Naive thymus-derived CD4-positive, alpha-beta T cell (primary cell): ENCODE measurements around the gene GSX2. TPM values are rescaled to one million over a fixed set of nuclear protein-coding genes. Genes with fewer than 3 reads are reported as not detected.

Source experiments
- ATAC-seq: fragments of 150-1000 bp; cut with Tn5 transposase; 2 replicates; pipeline ENCODE4 v1.10.0; 2021; ENCODE audit warnings: mild to moderate bottlenecking, moderate library complexity
- CTCF ChIA-PET: fragments of 350-600 bp; sonication (Branson Sonifier 250); formaldehyde crosslinking; loops from one replicate; lab custom pipeline; 2021; ENCODE audit warnings: antibody characterized with exemption; lab: Charles Lee
- POLR2A ChIA-PET: fragments of 350-600 bp; sonication (Branson Sonifier 250); formaldehyde crosslinking; loops from one replicate; lab custom pipeline; 2021; ENCODE audit warnings: antibody characterized with exemption, inconsistent platforms; lab: Charles Lee
- DNase-seq, 9 donors: peaks; one replicate each; pipeline versions ENCODE4 v3.0.0 to v3.0.0-alpha.2; 2020 to 2022; ENCODE audit warnings: mixed read lengths in 1 of 9
- H3K27ac ChIP-seq: one replicate; pipeline ENCODE4 v1.7.0; 2013; ENCODE audit warnings: mild to moderate bottlenecking, low read depth, low read length, moderate library complexity
- H3K27me3 ChIP-seq, 2 donors: one replicate each; pipeline ENCODE4 v1.7.0; 2013; ENCODE audit warnings: low read length in 2 of 2, mild to moderate bottlenecking in 2 of 2, moderate library complexity in 2 of 2; ENCODE audit not compliant: control insufficient read depth in 2 of 2, insufficient read depth in 2 of 2
- H3K36me3 ChIP-seq, 3 experiments: 1 replicate in 2 of 3; 2 replicates in 1 of 3; pipeline ENCODE4 v1.7.0; 2013; ENCODE audit warnings: low read length in 3 of 3, mild to moderate bottlenecking in 3 of 3, moderate library complexity in 1 of 3; ENCODE audit not compliant: insufficient read depth in 3 of 3, control insufficient read depth in 2 of 3
- H3K4me1 ChIP-seq, 2 donors: one replicate each; pipeline ENCODE4 v1.7.0; 2013; ENCODE audit warnings: low read length in 2 of 2, mild to moderate bottlenecking in 2 of 2, moderate library complexity in 1 of 2; ENCODE audit not compliant: control insufficient read depth in 2 of 2, insufficient read depth in 2 of 2
- H3K4me3 ChIP-seq: 2 replicates; pipeline ENCODE4 v1.7.0; 2013; ENCODE audit warnings: mild to moderate bottlenecking, low read length
- H3K9me3 ChIP-seq, 3 experiments: 1 replicate in 2 of 3; 2 replicates in 1 of 3; pipeline ENCODE4 v1.7.0; 2013; ENCODE audit warnings: low read length in 3 of 3; ENCODE audit not compliant: control insufficient read depth in 2 of 3
- H3K27ac Mint-ChIP-seq, 9 donors: one replicate each; pipeline ENCODE4 v1.8.0; 2020 to 2022; ENCODE audit warnings: mixed read lengths in 9 of 9, mild to moderate bottlenecking in 8 of 9, moderate library complexity in 5 of 9, inconsistent platforms in 2 of 9
- H3K27me3 Mint-ChIP-seq, 5 donors: one replicate each; pipeline ENCODE4 v1.8.0; 2021 to 2022; ENCODE audit warnings: mixed read lengths in 5 of 5, mild to moderate bottlenecking in 1 of 5
- H3K36me3 Mint-ChIP-seq, 5 donors: one replicate each; pipeline ENCODE4 v1.8.0; 2020 to 2022; ENCODE audit warnings: mixed read lengths in 5 of 5, mild to moderate bottlenecking in 3 of 5, inconsistent platforms in 1 of 5
- H3K4me1 Mint-ChIP-seq, 7 donors: one replicate each; pipeline ENCODE4 v1.8.0; 2020 to 2022; ENCODE audit warnings: mixed read lengths in 7 of 7, mild to moderate bottlenecking in 3 of 7, inconsistent platforms in 1 of 7
- H3K4me3 Mint-ChIP-seq, 10 donors: one replicate each; pipeline ENCODE4 v1.8.0; 2020 to 2022; ENCODE audit warnings: mild to moderate bottlenecking in 10 of 10, mixed read lengths in 10 of 10, moderate library complexity in 6 of 10, inconsistent platforms in 2 of 10
- H3K9me3 Mint-ChIP-seq, 11 donors: one replicate each; pipeline ENCODE4 v1.8.0; 2020 to 2022; ENCODE audit warnings: mixed read lengths in 11 of 11, mild to moderate bottlenecking in 4 of 11, inconsistent platforms in 1 of 11, moderate library complexity in 1 of 11
- intact Hi-C, 2 donors: fragments of 100-400 bp; cut with micrococcal nuclease; formaldehyde crosslinking; loops; one replicate each; pipeline ENCODE4 v1.15.1; 2023
- polyA plus RNA-seq, 2 donors: library from polyadenylated mRNA; unstranded; fragments of 300-500 nt; fragmentation: Illumina TruSeq; gene quantifications; one replicate each; pipeline ENCODE4 v1.2.3, GENCODE V29; 2021
- total RNA-seq, 6 experiments: library from RNA in 5 of 6; stranded (reverse) in 5 of 6; gene quantifications; 1 replicate in 5 of 6; 2 replicates in 1 of 6; pipeline ENCODE4 v1.2.3 and lab custom pipeline; 2021 to 2026

Gene GSX2
- total and polyA plus RNA-seq, 7 experiments from 2014 or later, result not detected

DNA sequence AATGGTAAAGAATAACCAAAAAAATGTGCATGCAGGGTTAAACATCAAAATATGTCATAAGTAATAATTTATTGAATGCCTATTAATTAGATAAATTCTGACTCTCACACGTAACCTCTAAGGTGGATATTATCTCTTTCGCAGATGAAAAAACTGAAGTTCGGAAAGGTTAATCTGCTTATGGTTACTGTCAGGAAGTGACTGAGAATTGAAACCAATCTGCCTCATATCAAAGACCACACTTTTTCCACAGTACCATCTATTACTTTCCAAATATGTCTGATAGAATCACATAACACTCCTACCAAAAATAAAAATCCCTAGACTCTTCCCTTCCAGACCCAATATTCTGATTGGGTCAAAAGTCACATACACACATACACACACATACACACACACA, 41.8 kb upstream of the GSX2 start:
- Histone ChIP-seq H3K4me1 (peaks cover 24 to 59% of the 10 kb centered on the region in 2 donors), H3K4me3 (peak overlapping the region; percentile 21), H3K9me3 (no peaks in the 10 kb centered on the region), H3K27ac (peak overlapping the region; percentile 30), H3K36me3 (no peaks in the 10 kb centered on the region), H3K27me3 (no peaks in the 10 kb centered on the region)
- DNase-seq (peak in 4 of 9 donors; percentile 10 to 29 (median 18)), ATAC-seq (peak; percentile 52)
- intact Hi-C loops, result no loop called here
- ChIA-PET CTCF (no interaction called here), POLR2A (no interaction called here)
- Mint-ChIP-seq H3K4me1 (peaks cover 63 to 91% (median 82%) of the 10 kb centered on the region in 7 donors), H3K27me3 (no peaks in the 10 kb centered on the region), H3K36me3 (peaks cover 0 to 26% (median 12%) of the 10 kb centered on the region in 5 donors), H3K4me3 (peak overlapping the region; percentile 56 to 96 (median 78)), H3K27ac (peak overlapping the region in 8 of 9 donors; percentile 17 to 85 (median 68)), H3K9me3 (peaks cover 0 to 3% (median 0%) of the 10 kb centered on the region in 11 donors)

DNA sequence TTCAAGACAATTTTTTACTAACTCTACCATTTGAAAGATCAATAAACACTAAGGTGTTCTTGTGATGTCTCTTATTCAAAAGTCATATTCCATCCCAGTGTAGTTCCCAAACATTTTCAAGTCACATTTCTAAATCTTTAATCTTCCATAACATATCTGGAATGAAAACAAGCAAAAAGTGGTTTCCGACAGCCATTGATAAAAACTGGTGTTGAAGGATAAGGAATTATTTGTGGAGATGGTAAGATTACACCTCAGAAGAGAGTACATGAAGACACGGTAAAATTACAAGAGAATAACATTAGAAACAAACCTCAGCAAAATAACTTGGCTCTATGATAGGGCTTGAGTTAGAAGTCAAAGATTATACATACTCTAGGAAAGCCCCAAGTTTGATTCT, 39.8 kb upstream of the GSX2 start:
- DNase-seq (no peak), ATAC-seq (no peak)
- Mint-ChIP-seq H3K27ac (peak overlapping the region in 8 of 9 donors; percentile 7 to 80 (median 32)), H3K36me3 (peaks cover 0 to 20% (median 4%) of the 10 kb centered on the region in 5 donors), H3K4me1 (peaks cover 61 to 86% (median 73%) of the 10 kb centered on the region in 7 donors), H3K9me3 (peaks cover 0 to 3% (median 0%) of the 10 kb centered on the region in 11 donors), H3K27me3 (no peaks in the 10 kb centered on the region), H3K4me3 (peak overlapping the region; percentile 7 to 97 (median 52))
- Histone ChIP-seq H3K27ac (peak overlapping the region; percentile 31), H3K4me1 (peaks cover 25 to 58% of the 10 kb centered on the region in 2 donors), H3K9me3 (no peaks in the 10 kb centered on the region), H3K36me3 (peaks cover 0 to 8% (median 0%) of the 10 kb centered on the region in 3 experiments), H3K27me3 (no peaks in the 10 kb centered on the region), H3K4me3 (no peak overlapping the region)
- ChIA-PET CTCF (interaction anchor here (0.6 kb wide), 1 partner anchor 31 kb away, joined by 4 read pairs; no protein-coding TSS in a partner anchor), POLR2A (interaction anchor here (0.7 to 1.1 kb wide), 2 partner anchors 1349 to 1419 kb away, joined by 3 to 5 read pairs; no protein-coding TSS in a partner anchor)
- intact Hi-C loops, result loop anchor here (2.0 to 10.0 kb wide), 6 partner anchors 33 to 1887 kb away; partner anchors contain the start of genes CEP135 (in 1 of the 2), CLOCK (in 1 of the 2), EXOC1 (in 1 of the 2) and TMEM165 (in 1 of the 2)

DNA sequence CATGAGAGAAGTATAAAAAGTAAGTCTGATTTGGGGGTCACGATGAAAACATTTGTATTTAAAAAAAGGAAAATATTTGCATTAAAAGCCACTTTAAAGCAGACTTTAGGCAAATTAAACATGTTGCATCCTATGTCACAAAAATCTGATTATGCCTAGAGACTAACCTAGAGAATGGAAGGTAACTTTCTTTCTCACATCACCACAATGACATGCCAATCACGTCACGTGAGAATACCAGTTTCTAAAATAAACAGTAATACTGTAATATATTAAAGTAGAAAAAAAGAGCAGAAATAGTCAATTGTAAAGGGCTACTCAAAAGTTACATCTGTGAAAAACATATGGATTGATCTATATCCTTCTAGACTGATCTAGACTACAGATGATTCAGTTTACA, 38.9 kb upstream of the GSX2 start:
- intact Hi-C loops, result loop anchor here (1.0 to 10.0 kb wide), 7 partner anchors 20 to 1886 kb away; partner anchors contain the start of genes CEP135 (in 1 of the 2), CLOCK (in 1 of the 2), EXOC1 (in 1 of the 2) and TMEM165 (in 1 of the 2)
- CTCF ChIA-PET, result interaction anchor here (0.7 kb wide), 1 partner anchor 69 kb away, joined by 3 read pairs; no protein-coding TSS in a partner anchor
- peaks cover 32 to 57% of the 10 kb centered on the region in 2 donors for H3K4me1 ChIP-seq

DNA sequence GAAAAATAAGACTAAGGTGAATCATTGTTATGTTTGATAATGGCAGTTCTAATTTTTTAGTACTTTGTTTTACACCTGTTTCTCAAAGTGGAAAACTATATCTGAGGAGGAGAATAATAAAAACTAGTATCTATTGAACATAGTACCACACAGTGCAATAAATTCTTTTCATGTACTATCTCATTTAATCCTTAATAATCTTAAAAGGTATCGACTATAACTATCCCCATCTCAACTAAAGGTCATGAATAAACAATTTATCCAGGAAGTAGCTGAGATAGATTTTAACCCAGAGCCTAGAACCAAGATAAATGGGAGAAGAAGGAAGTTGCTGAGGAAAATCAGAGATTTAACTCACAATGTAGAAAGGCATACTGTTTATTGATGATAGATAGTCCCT, 38.1 kb upstream of the GSX2 start:
- Histone ChIP-seq H3K27me3 (no peaks in the 10 kb centered on the region), H3K9me3 (no peaks in the 10 kb centered on the region), H3K4me1 (peaks cover 25 to 49% of the 10 kb centered on the region in 2 donors), H3K36me3 (peaks cover 0 to 8% (median 0%) of the 10 kb centered on the region in 3 experiments), H3K4me3 (no peak overlapping the region), H3K27ac (peak overlapping the region; percentile 34)
- Mint-ChIP-seq H3K4me1 (peaks cover 61 to 81% (median 68%) of the 10 kb centered on the region in 7 donors), H3K27me3 (no peaks in the 10 kb centered on the region), H3K4me3 (peak overlapping the region; percentile 56 to 97 (median 82)), H3K9me3 (peaks cover 0 to 3% (median 0%) of the 10 kb centered on the region in 11 donors), H3K36me3 (peaks cover 0 to 15% (median 0%) of the 10 kb centered on the region in 5 donors), H3K27ac (peak overlapping the region in 7 of 9 donors; percentile 17 to 98 (median 77))
- ChIA-PET CTCF (interaction anchor here (0.7 to 1.4 kb wide), 3 partner anchors 68 to 1247 kb away, joined by 3 to 4 read pairs (median 3); no protein-coding TSS in a partner anchor), POLR2A (interaction anchor here (0.6 kb wide), 1 partner anchor 1360 kb away, joined by 4 read pairs; no protein-coding TSS in a partner anchor)
- intact Hi-C loops, result loop anchor here (1.0 to 10.0 kb wide), 7 partner anchors 21 to 1885 kb away; partner anchors contain the start of genes CEP135 (in 1 of the 2), CLOCK (in 1 of the 2), EXOC1 (in 1 of the 2) and TMEM165 (in 1 of the 2)
- ATAC-seq, result no peak
- no peak for DNase-seq

More for the DNA sequence above, 38.9 kb upstream of the GSX2 start:
- Histone ChIP-seq H3K27ac (peak overlapping the region; percentile 34), H3K4me3 (no peak overlapping the region), H3K27me3 (no peaks in the 10 kb centered on the region), H3K36me3 (peaks cover 0 to 8% (median 0%) of the 10 kb centered on the region in 3 experiments), H3K9me3 (no peaks in the 10 kb centered on the region)
- no peak for DNase-seq
- peak overlapping the region in 6 of 9 donors; percentile 17 to 98 (median 76) for H3K27ac Mint-ChIP-seq
- peaks cover 68 to 88% (median 76%) of the 10 kb centered on the region in 7 donors for H3K4me1 Mint-ChIP-seq
- no peaks in the 10 kb centered on the region for H3K27me3 Mint-ChIP-seq
- peaks cover 0 to 3% (median 0%) of the 10 kb centered on the region in 11 donors for H3K9me3 Mint-ChIP-seq
- POLR2A ChIA-PET, result no interaction called here
- ATAC-seq, result no peak
- peak overlapping the region in 9 of 10 donors; percentile 39 to 97 (median 85) for H3K4me3 Mint-ChIP-seq
- peaks cover 0 to 15% (median 0%) of the 10 kb centered on the region in 5 donors for H3K36me3 Mint-ChIP-seq

DNA sequence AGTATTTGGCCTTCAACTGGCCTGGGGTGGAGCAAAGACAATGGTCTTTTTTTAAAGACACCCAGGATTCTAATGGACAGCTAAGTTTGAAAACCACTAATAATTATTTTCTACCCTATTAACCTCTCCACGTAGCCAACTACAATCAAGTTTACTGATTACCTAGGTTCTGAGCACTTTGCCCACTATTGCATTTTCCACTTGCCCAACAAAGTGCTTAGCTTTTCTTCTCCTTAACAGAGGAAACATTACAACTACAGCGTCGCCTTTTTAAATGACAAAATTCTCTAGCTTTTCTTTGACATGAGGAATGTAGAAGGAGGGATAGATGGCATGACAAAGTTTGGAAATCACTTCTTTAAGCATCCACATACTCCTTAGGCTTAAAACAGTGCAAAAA, 37.6 kb upstream of the GSX2 start:
- Mint-ChIP-seq H3K4me3 (peak overlapping the region; percentile 94 to 100 (median 97)), H3K4me1 (peaks cover 56 to 78% (median 63%) of the 10 kb centered on the region in 7 donors), H3K9me3 (peaks cover 0 to 3% (median 0%) of the 10 kb centered on the region in 11 donors), H3K27ac (peak overlapping the region in 8 of 9 donors; percentile 95 to 99 (median 98)), H3K36me3 (peaks cover 0 to 15% (median 0%) of the 10 kb centered on the region in 5 donors), H3K27me3 (peaks cover 0 to 2% (median 0%) of the 10 kb centered on the region in 5 donors)
- Histone ChIP-seq H3K9me3 (no peaks in the 10 kb centered on the region), H3K27me3 (no peaks in the 10 kb centered on the region), H3K4me3 (peak overlapping the region; percentile 68), H3K27ac (peak overlapping the region; percentile 100), H3K36me3 (peaks cover 0 to 8% (median 0%) of the 10 kb centered on the region in 3 experiments), H3K4me1 (peaks cover 19 to 44% of the 10 kb centered on the region in 2 donors)
- CTCF ChIA-PET, result interaction anchor here (0.7 to 1.4 kb wide), 2 partner anchors 132 to 1246 kb away, joined by 3 to 4 read pairs; no protein-coding TSS in a partner anchor
- intact Hi-C loops, result loop anchor here (5.0 to 10.0 kb wide), 5 partner anchors 35 to 1885 kb away; partner anchors contain the start of genes CEP135 (in 1 of the 2), CLOCK (in 1 of the 2), EXOC1 (in 1 of the 2) and TMEM165 (in 1 of the 2)
- POLR2A ChIA-PET, result no interaction called here
- ATAC-seq (no peak), DNase-seq (no peak)

DNA sequence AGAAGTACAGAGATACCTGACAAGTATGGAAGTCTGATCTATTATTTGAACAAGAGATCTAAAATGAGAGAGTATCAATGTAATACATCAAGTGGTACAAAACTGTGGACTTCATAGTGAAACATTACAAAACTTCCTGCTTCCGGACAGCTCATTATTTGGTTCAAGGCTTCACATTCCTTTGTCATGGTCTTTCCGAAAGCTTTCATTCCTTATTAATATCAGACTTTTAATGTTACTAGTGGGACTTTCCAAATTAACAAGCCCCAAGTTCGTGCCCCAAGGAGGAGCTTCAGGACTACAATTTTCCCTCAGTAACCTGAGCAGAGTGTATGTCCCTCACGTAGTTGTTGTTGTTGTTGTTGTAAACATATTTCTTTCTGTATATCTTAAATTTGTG, 36.7 kb upstream of the GSX2 start:
- H3K4me1 ChIP-seq, result peaks cover 11 to 35% of the 10 kb centered on the region in 2 donors
- ATAC-seq (no peak), DNase-seq (peak in 3 of 9 donors; percentile 7 to 18 (median 14))
- intact Hi-C loops, result loop anchor here (5.0 to 10.0 kb wide), 5 partner anchors 36 to 1884 kb away; partner anchors contain the start of genes CEP135 (in 1 of the 2), CLOCK (in 1 of the 2), EXOC1 (in 1 of the 2) and TMEM165 (in 1 of the 2)
- H3K36me3 ChIP-seq, result peaks cover 0 to 8% (median 0%) of the 10 kb centered on the region in 3 experiments
- peak overlapping the region; percentile 94 to 100 (median 97) for H3K4me3 Mint-ChIP-seq
- POLR2A ChIA-PET, result interaction anchor here (0.6 to 1.5 kb wide), 4 partner anchors 8 to 83 kb away, joined by 3 to 4 read pairs (median 4); no protein-coding TSS in a partner anchor
- H3K36me3 Mint-ChIP-seq, result peaks cover 0 to 15% (median 0%) of the 10 kb centered on the region in 5 donors
- H3K9me3 ChIP-seq, result no peaks in the 10 kb centered on the region
- no peaks in the 10 kb centered on the region for H3K27me3 ChIP-seq
- H3K4me3 ChIP-seq, result peak overlapping the region; percentile 68
- peaks cover 0 to 2% (median 0%) of the 10 kb centered on the region in 5 donors for H3K27me3 Mint-ChIP-seq
- CTCF ChIA-PET, result interaction anchor here (0.9 to 1.4 kb wide), 2 partner anchors 132 to 1351 kb away, joined by 3 read pairs; no protein-coding TSS in a partner anchor
- peaks cover 47 to 72% (median 55%) of the 10 kb centered on the region in 7 donors for H3K4me1 Mint-ChIP-seq
- H3K9me3 Mint-ChIP-seq, result peaks cover 0 to 2% (median 0%) of the 10 kb centered on the region in 11 donors
- H3K27ac Mint-ChIP-seq, result peak overlapping the region; percentile 95 to 99 (median 98)
- H3K27ac ChIP-seq, result peak overlapping the region; percentile 100
